GM12801 (cell line): ENCODE results near the gene VSTM4.

ENCODE experiments used
- TF ChIP-seq, protein P1 (sequence below): IDR thresholded peaks from one replicate; pipeline ENCODE4 v1.5.1; 2011; ENCODE audit warnings: control low read depth; ENCODE audit not compliant: insufficient read length; ENCODE audit errors: extremely low read depth

Gene VSTM4

DNA sequence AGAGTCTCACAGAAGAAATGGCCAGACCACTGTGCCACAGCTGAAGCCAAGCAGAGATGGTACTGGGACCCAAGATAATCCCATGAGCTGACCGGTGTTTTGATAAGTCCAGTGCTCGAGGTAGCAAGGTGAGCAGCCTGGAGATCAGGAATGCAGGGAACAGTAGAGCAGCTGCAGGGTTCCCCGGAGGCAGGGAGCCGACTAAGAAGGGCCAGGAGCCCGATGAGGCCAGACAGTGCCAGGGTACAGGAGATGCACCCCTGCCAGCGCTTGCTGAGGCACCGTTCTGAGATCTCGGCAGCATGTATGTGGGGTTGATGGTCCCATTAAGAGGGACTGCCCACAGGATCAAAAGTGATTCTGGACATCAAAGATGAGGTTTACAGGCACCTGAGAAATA, 47.1 kb downstream of the VSTM4 start:
- TF ChIP-seq, protein P1, sequence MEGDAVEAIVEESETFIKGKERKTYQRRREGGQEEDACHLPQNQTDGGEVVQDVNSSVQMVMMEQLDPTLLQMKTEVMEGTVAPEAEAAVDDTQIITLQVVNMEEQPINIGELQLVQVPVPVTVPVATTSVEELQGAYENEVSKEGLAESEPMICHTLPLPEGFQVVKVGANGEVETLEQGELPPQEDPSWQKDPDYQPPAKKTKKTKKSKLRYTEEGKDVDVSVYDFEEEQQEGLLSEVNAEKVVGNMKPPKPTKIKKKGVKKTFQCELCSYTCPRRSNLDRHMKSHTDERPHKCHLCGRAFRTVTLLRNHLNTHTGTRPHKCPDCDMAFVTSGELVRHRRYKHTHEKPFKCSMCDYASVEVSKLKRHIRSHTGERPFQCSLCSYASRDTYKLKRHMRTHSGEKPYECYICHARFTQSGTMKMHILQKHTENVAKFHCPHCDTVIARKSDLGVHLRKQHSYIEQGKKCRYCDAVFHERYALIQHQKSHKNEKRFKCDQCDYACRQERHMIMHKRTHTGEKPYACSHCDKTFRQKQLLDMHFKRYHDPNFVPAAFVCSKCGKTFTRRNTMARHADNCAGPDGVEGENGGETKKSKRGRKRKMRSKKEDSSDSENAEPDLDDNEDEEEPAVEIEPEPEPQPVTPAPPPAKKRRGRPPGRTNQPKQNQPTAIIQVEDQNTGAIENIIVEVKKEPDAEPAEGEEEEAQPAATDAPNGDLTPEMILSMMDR, result no peak

DNA sequence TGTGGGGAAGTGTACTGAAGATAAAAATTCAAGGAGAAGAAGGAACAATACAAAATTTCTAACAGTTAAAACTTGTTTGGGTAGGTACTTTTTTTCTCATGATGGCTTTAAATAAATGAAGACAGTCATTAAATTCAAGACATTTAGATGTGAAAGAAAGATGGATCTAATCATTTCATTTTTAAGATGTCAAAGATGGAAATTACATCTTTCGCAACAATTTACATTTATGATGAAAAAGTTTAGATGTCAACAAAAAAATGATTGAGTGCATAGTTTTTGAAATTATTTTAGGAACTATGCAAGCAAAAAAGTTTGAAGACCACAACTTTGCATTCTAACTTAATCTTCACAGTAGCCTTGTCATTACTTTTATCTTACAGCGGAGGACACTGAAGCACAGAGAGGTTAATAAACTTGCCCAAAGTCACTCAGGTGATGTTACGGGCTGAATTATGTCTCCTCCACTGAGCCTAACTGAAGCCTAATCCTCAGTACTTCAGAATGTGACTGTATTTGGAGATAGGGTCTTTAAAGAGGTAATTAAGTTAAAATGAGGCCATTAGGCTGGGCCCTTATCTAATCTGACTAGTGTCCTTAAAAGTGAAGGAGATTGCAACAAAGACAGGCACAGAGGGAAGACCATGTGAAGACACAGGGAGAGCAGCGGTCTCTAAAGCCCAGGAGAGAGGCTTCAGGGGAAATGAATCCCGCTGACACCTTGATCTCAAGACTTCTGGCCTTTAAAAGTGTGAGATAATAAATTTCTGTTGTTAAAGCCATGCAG, 48.2 kb downstream of the VSTM4 start:
- TF ChIP-seq, protein P1, result no peak

DNA sequence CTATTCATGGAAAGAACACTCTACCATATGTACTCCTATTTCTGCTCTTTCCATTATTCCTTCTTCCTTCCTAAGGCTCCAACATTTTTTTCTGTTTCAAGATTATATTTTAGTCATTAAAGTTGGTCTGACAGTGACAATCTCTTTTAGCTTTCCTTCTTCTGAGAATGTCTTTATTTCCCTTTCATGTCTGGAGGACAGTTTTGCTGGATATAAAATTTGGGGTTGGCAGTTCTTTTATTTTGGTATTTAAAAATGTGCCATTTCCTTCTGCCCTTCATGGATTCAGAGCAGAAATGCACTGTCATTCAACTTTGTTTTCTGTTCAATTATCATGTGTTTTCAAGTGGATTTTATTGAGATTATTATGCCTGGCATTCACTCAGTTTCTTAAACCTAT, 53.1 kb downstream of the VSTM4 start:
- TF ChIP-seq, protein P1, result no peak

DNA sequence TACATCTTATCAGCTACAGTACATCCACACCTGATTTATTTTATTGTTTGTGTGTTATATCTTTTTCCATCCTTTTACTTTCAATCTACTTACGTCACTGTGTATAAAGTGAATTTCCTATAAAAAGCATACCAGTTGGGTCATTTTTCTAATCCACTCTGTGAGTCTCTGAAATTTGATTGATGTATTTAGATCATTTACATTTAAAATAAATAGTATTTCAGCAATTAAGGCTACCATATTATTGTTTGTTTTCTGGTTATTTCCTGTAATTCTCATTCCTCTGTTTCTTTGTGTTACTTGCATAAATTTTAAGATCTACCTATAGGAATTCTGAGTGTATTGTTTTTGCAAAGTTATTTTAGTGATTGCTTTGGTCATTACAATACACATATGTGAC, 53.7 kb downstream of the VSTM4 start:
- TF ChIP-seq, protein P1, result no peak

DNA sequence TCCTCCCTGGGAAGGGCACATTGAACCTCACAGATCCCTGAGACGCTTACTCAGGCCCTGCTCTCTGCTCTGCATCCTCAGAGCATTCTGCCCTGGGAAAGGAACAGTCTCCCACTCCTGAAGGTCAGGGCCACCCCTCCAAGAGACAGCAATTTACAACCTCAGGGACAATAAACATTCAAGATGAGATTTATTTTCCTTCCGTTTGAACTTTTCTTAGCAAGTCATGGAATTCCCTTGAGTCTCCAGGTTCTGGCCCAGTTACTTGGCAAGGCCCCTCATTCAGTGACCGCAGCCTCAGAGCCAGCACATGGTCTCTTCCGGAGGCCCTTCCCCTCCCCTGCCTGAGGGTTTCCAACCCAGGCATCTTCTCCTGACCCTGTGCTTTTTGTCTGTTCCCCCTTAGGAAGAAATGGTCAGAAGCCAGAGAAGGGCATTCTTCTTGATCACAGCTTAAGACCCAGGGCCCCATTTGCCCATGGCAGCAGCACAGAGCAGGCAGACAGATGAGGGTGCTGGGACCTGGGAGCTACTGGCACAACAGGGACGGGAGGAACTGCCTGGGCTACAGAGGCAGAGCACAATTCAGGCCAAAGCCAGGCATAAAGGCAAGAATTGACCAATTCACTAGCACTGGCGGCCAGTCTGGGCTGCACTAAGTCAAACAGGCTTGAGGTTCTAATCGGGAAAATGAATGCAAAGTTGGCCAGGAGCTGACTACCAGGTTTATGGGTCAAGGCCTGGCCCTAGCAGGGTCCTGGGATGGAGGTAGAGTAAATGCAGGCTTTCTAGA, 56.7 kb downstream of the VSTM4 start:
- TF ChIP-seq, protein P1, result no peak

DNA sequence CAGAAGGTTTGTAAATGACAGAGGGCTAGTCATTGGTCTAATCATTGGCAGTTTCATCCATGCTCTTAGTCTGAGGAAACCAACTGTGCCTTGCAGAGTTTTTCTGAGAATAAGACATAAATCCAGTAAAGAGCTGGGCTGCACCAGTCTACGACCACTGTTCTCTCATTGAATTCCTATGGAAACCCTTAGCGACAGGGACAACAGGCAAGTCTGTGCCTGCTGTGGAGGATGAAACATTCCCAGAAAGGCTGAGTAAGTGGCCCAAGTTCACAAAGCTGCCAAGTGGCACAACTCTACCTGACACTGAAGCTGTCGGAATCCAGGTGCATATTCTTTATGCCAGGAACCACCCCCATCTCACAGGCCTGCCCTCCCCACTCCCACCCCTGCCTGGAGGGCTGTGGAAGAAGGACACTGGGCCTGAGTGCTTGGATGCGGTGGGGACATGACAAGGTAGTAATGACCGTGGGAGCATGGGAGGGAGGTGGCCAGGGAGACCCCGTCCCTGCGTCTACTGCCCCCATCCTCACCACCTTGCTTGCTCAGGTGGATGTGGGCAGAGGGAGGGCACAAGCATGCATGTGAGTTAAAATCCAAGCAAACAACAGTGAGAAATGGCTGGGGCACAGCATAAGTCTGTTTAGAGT, 58.0 kb downstream of the VSTM4 start:
- TF ChIP-seq, protein P1, result no peak

DNA sequence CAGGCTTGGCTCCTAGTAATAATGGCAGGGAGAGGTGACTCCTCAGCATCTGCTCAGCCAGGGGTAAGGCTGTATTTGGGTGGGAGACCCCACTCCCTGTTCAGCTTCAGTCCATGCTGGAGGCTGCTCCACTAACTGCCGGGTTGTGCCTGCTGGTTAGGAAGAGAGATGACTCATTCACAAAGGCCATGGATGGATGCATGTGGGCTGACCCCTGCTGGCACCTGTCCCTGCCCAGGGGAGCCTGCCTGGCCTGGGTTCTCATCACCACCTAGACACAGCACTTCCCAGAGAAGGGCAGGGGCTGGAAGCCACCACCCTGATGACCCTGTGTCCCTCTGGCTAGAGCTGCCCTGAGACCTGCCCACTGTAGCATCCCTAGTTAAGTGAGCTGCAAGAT, 59.0 kb downstream of the VSTM4 start:
- TF ChIP-seq, protein P1, result no peak
